HL-60 (cell line): ENCODE data around the gene EXOC4.

ENCODE experiments used
- POLR2AphosphoS5 ChIP-seq: IDR thresholded peaks from 2 replicates; pipeline ENCODE4 v1.6.1; 2012; ENCODE audit warnings: low read depth
- REST ChIP-seq: IDR thresholded peaks from 2 replicates; pipeline ENCODE4 v1.6.1; 2012; ENCODE audit warnings: low read depth; ENCODE audit not compliant: insufficient replicate concordance
- SPI1 ChIP-seq: IDR thresholded peaks from 2 replicates; pipeline ENCODE4 v1.6.1; 2012; ENCODE audit warnings: low read depth, mild to moderate bottlenecking, borderline replicate concordance
- TF ChIP-seq, protein P1 (sequence below): IDR thresholded peaks from one replicate; pipeline ENCODE4 v1.5.1; 2011; ENCODE audit warnings: low read length, control low read depth, inconsistent platforms; ENCODE audit not compliant: insufficient read depth

DNA sequence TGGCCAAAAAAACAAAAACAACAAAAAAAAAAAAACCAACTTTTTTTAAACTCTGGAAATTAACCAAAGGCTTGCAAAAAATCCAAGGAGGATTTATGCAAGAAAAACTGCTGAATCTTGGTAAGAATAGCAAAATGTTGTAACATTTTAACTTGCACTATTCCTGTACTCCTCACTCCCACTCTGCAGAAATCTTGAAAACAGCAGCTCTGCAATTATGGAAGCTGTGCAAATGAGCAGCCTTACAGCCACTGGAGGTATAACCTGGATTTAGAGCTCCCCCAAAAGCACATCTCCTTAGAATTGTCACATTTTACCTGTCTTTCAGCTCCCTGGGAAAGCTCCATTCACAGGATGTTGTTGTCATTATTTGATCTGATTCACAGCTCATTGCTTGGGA is 832.4 kb downstream of the EXOC4 start:
- TF ChIP-seq REST, result no peak
- TF ChIP-seq, protein P1, sequence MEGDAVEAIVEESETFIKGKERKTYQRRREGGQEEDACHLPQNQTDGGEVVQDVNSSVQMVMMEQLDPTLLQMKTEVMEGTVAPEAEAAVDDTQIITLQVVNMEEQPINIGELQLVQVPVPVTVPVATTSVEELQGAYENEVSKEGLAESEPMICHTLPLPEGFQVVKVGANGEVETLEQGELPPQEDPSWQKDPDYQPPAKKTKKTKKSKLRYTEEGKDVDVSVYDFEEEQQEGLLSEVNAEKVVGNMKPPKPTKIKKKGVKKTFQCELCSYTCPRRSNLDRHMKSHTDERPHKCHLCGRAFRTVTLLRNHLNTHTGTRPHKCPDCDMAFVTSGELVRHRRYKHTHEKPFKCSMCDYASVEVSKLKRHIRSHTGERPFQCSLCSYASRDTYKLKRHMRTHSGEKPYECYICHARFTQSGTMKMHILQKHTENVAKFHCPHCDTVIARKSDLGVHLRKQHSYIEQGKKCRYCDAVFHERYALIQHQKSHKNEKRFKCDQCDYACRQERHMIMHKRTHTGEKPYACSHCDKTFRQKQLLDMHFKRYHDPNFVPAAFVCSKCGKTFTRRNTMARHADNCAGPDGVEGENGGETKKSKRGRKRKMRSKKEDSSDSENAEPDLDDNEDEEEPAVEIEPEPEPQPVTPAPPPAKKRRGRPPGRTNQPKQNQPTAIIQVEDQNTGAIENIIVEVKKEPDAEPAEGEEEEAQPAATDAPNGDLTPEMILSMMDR, result no peak
- TF ChIP-seq POLR2AphosphoS5, result no peak
- no peak for TF ChIP-seq SPI1
